Stimulated activated CD4-positive, alpha-beta T cell treated with anti-CD3 and anti-CD28 coated beads, Interleukin-4, amount 100 ng/mL, for 1 hour (primary cell): ENCODE measurements around the gene RHOT2.

ENCODE experiments used
- DNase-seq: peaks from one replicate; pipeline ENCODE4 v3.0.0-alpha.2; 2020

RHOT2 gene

GRCh38 chr16:632486-633335 is 35.2 kb upstream of the RHOT2 start:
- DNase-seq = no peak

GRCh38 chr16:633336-634050 is 34.4 kb upstream of the RHOT2 start:
- DNase-seq = no peak

GRCh38 chr16:634051-634670 is 33.8 kb upstream of the RHOT2 start:
- no peak for DNase-seq

- DNase-seq = no peak
Measured at GRCh38 chr16:634996-635395, 32.9 kb upstream of the RHOT2 start.

GRCh38 chr16:635573-636205 is 32.2 kb upstream of the RHOT2 start:
- no peak for DNase-seq

- peak; percentile 93 for DNase-seq
Measured at GRCh38 chr16:636206-637080, 31.5 kb upstream of the RHOT2 start, which contains the start of gene METTL26. TSS of gene METTL26 (minus strand) at chr16:636305. CDS start at chr16:636290, 15 bp downstream.

- DNase-seq = peak; percentile 87
Measured at GRCh38 chr16:637081-638018, 30.6 kb upstream of the RHOT2 start.

- no peak for DNase-seq
Measured at GRCh38 chr16:638034-638543, 29.8 kb upstream of the RHOT2 start.

- no peak for DNase-seq
Measured at GRCh38 chr16:638836-639235, 29.1 kb upstream of the RHOT2 start.

GRCh38 chr16:640614-641013 is 27.3 kb upstream of the RHOT2 start:
- DNase-seq = no peak

GRCh38 chr16:641326-642188 is 26.4 kb upstream of the RHOT2 start, which contains the start of gene MCRIP2:
TSS of gene MCRIP2 (plus strand) at chr16:641828. CDS start at chr16:641992, 164 bp downstream.
- DNase-seq = peak; percentile 75

GRCh38 chr16:642189-643049 is 25.5 kb upstream of the RHOT2 start:
- DNase-seq = peak; percentile 42

GRCh38 chr16:643050-643368 is 24.9 kb upstream of the RHOT2 start:
- no peak for DNase-seq

GRCh38 chr16:644556-644955 is 23.4 kb upstream of the RHOT2 start:
- no peak for DNase-seq

GRCh38 chr16:645852-646678 is 21.9 kb upstream of the RHOT2 start:
- DNase-seq = no peak

GRCh38 chr16:646679-647172 is 21.2 kb upstream of the RHOT2 start:
- no peak for DNase-seq

GRCh38 chr16:647173-647902 is 20.6 kb upstream of the RHOT2 start:
- DNase-seq = no peak
